Embryonic facial prominence (tissue), 1 donor: ENCODE results near the gene SCARF2.
"Not testable (repeated sequence)": the region's sequence is repeated elsewhere in the genome, so short reads cannot be mapped to it uniquely, and the experiment has no call there.

Experiments used
- DNase-seq: peaks from one replicate; pipeline ENCODE4 v3.0.0-alpha.2; 2016; ENCODE audit errors: extremely low spot score

Gene SCARF2

DNA sequence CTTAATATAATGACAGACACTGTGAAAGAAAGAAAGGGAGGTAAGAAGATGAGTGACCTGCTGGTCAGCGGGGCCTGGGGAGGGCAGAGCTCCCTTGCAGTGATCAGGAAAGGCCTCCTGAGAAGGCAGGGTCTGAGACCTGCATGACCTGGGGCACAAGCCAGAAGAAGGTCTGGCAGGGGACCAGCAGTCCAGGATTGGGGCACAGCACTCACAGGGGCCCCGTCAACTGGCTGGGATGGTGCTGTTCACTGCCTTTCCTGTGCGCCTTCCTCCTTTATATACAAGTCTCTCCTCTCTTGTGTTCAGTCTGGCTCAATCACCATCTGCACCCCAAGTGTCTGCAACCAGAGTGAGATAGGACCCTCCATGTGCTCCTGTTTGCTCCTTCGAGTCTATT lies 22.2 kb upstream of the SCARF2 start:
- DNase-seq, result no peak

DNA sequence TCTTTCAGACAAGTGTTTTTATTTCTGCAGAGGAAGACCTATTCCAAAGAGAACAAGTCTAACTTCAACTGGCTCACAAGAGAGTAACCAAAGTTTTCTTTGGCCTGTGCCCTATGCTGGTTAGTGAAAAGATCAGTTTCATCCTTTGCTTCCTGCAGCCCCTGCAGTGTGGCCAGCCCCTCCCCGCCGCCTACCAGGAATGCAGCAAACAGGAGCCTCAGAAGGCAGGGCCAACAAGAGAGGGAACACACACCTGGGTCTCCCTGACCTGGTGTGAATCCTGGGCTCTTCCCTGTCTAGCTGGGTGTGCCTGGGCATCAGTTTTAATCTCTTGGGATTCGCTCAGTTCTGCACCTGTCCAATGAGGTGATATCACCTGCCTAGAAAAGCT lies 21.5 kb upstream of the SCARF2 start:
- DNase-seq, result no peak

DNA sequence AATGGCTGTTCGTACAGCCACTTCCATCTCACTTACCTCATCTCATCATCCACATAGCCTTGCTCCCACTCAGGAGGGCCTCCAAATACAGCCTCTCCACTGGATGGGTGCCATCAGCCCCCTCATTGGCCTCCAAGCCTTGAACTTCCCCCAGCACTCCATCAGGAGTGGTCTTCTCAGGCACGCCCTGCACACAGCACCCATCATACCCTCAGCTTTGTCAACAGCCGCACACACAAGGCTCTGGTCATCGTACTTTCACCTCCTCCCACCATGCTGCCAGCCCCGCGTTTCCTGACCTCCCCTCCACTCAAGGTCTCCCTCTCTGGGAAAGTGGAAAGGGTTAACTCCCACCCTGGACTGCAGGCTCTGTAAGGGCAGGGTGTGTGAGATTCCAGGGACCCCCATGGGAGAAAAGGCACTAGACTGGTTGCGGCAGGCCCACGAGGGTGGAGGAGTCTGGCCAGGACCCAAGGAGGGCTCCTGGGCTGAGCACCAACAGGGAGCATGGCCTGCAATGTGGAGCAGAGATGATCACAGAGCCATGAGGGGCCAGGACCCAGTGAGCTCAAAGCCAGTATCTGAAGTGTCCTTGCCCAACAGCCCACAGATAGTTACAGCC lies 21.0 kb upstream of the SCARF2 start:
- DNase-seq, result no peak

DNA sequence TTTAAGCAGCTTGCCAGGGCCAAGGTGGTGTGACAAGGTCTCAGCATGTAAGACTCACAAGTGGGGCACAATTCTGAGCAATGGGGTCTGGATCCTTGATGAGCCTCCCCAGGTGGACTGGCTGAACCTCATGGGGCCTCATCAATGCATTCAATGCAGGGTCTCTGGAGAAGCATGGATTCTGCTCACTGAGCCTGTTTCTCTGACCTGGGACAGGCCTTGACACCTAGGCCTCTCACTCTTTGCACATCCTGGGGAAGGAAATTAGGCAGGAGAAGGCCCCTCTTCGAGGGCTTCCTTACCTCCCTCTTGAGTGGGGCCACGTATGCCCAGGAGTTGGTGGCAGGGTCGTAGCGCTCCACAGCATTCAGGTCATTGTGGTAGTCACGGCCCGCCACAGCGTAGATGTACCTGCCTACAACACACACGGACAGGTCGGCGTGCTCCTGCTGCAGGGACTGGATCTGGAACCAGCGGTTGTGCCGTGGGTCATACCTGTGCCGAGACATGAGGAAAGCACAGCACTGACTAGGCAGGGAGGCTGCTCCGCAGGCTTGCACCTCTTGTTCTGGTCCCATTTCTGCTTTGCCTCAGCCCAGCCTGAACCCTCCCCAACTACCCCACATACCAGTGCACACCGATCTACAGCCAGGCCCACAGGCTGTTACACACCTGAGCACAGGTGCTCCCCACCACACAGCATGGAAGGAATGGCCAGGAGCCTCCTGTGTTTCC lies 20.0 kb upstream of the SCARF2 start:
- no peak for DNase-seq

DNA sequence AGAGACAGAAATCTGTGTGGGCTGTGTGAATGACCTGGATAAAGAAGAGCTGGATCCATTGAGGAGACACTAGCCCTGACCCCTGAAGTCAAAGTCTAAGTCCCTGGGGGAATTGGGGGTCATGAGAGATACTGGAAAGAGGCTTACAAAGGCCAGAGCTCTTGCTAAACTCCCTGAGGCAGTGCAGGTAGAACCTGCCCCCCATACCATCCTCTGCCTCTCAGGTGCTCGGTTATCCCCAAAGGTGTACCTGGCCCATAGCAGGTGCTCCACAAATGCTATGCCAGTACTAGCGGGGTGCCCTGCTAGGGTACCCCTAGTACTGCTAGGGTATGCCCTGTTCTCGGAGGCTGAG lies 19.1 kb upstream of the SCARF2 start:
- DNase-seq, result no peak

DNA sequence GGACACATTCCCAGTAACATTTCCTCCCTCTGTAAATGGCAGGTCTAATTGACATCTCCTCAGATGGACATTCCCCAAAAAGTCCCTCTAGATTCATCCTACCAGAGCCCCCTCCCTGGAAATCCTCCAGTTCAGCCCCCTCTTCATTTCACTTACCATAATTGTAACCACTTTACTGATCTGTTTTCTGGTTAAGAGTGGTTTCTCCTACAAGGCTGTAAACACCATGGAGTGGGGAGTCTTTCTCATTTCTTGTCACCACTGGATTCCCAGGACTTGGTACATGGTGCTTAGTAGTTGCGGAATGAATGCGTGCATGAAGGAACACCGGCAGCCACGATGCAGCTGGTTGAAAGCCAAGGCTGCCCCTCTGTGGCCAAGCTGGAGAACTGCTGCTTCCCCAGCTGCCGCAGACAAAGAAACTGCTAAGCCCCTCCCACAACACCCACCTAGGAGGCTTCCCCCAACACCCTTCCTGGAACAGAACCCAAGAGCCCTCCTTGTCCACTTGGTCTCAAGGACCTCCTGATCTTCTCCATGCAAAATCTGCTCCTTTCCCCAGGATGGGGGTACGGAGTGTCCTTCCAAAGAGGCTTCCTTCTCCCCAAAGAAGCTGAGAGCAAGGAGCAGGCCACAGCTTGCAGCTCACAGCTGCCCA lies 18.6 kb upstream of the SCARF2 start:
- DNase-seq, result peak; percentile 66

DNA sequence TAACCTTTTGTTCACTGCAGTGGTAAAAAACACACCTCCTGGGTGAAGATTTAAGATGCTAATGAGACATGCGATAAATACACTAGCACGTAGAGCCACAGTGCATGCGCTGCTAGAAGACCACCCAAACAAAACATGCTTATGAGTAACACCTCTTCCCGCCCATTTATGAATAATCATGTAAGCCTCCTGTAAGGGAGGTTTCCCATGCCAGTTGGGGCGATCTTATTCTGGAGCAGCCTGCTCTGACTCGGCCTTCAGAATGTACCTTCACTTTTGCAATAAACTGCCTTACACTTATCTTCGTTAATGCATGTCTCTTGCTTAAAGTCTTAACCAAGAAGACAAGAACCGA lies 18.1 kb upstream of the SCARF2 start:
- no peak for DNase-seq

DNA sequence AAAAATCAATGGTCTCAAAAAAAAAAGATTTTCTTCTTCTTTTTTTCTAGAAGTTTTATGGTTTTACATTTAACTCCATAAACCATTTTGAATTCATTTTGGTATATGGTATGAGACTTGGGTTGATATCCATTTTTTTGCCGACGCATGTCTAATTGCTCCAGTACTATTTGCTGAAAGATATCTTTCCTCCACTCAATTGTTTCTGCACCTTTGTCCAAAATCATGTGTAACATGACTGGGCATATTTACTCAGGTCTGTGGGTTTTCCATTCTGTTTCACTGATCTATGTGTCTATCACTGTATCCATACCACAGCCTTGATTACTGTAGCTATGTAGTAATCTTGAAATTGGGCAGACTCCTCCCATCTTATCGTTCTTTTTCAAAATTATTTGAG lies 15.6 kb upstream of the SCARF2 start:
- DNase-seq, result no peak

DNA sequence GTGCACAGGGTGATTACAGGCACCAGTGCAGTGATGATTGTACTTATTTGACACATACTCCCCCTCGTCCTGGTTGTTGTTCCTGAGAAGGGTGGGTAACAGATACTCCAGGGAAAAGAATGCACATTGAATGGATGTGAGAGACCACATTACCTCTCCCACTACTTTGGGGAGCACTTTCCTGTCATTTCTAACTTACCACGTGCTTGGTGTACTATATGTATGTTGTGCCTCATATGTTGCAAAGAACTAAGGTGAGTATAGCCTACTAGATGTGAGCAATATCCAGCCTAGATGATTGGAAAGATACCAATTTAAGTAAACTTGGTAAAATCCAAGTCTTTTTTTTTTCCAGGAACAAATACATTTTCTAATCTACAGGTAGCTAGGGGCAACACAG lies 14.3 kb upstream of the SCARF2 start:
- no peak for DNase-seq

DNA sequence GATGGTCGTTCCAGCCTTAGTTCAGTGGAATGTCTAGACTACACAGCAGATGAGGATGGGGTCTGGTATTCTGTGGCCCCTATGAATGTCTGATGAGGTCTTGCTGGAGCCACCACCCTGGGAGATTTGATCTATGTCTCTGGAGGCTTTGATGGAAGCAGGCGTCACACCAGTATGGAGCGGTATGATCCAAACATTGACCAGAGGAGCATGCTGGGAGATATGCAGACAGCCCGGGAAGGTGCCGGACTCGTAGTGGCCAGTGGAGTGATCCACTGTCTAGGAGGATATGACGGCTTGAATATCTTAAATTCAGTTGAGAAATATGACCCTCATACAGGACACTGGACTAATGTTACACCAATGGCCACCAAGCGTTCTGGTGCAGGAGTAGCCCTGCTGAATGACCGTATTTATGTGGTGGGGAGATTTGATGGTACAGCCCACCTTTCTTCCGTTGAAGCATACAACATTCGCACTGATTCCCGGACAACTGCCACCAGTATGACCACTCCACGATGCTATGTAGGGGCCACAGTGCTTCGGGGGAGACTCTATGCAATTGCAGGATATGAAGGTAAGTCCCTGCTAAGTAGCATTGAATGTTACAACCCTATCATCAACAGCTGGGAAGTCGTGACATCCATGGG lies 13.6 kb upstream of the SCARF2 start:
- DNase-seq, result not testable (repeated sequence)

DNA sequence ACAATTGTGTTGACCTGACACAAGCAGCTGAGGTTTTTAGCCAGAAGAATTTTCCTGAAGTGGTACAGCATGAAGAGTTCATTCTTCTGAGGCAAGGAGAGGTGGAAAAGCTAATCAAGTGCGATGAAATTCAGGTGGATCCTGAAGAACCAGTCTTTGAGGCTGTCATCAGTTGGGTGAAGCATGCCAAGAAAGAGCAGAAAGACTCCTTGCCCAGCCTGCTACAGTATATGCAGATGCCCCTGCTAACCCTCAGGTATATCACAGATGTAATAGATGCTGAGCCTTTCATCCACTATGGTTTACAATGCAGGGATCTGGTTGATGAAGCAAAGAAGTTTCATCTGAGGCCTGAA lies 12.9 kb upstream of the SCARF2 start:
- no peak for DNase-seq

DNA sequence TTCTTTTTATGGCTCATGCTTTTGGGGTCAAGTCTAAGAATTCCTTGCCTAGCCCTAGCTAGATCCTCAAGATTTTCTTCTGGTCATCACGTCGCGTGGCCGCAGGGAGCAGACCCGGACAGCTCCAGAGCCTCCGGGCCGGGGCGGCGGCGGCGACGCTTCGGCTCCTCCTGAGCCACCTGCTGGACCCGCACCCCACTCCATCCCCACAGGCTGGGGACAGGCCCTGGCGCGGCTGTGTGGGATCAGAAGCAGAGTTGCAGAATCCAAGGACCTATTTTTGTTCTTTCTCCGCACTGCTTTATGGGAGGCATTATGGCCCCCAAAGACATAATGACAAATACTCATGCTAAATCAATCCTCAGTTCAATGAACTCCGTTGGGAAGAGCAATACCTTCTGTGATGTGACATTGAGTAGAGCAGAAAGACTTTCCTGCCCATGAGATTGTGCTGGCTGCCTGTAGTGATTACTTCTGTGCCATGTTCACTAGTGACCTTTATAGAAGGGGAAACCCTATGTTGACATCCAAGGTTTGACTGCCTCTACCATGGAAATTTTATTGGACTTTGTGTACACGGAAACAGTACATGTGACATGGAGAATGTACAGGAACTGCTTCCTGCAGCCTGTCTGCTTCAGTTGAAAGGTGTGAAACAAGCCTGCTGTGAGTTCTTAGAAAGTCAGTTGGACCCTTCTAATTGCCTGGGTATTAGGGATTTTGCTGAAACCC lies 12.4 kb upstream of the SCARF2 start:
- DNase-seq, result no peak

DNA sequence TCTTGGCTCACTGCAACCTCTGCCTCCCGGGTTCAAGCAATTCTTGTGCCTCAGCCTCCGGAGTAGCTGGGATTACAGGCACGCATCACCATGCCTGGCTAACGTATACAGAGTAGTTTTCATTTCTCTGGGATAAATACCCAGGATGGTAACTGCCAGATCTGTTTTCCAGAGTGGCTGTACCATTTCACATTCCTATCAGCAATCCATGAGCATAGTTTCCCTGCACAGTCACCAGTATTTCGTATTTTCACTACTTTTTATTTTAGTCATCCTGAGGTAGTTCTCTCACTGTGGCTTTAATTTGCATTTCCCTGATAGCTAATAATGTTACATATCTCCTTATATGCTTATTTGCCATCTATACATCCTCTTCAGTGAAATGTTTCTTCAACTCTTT lies 11.0 kb upstream of the SCARF2 start:
- DNase-seq, result no peak

DNA sequence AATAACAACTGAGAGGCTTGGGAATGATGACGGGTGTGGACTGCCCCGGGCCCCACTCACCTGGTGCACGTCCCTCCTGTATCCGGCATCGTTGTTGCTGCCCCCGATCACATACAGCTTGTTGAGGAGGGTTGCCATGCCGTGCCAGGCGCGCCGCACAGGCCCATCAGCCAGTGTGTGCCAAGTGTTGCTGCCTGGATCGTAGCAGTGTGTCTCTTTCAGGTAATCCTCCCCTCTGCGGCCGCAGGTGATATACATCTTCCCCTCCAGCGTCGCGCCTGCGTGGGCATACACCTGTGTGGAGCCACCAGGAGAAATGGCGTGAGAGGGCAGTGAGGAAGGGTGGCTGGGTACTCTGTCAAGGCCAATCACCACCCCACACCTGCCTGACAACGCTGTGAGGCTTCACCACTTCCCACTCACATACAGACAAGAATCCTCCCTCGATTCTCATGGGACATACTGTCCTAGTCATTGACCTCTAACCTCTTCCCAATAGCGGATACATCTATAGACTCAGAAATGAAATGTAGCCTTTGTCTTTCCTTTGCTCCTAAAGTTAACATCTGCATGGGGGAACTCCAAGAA lies 8.9 kb upstream of the SCARF2 start:
- DNase-seq, result no peak

DNA sequence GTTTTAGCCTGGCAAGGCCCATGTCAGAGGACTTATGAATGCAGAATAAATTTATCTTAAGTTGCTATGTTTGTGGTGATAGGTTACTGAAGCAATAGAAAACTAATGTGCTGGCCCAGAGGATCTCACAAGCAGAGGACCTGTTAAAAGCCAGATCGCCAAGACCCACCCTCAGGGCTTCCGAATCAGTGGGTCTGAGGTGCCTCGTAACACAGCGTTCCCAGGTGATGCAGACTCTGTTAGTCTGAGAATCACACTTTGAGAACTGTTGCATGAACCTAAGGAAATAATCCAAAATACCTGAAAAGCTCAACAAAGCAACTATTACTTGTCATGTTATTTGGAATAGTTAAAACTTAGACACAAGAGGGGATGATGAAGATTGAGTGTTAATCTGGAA lies 6.7 kb upstream of the SCARF2 start:
- no peak for DNase-seq

DNA sequence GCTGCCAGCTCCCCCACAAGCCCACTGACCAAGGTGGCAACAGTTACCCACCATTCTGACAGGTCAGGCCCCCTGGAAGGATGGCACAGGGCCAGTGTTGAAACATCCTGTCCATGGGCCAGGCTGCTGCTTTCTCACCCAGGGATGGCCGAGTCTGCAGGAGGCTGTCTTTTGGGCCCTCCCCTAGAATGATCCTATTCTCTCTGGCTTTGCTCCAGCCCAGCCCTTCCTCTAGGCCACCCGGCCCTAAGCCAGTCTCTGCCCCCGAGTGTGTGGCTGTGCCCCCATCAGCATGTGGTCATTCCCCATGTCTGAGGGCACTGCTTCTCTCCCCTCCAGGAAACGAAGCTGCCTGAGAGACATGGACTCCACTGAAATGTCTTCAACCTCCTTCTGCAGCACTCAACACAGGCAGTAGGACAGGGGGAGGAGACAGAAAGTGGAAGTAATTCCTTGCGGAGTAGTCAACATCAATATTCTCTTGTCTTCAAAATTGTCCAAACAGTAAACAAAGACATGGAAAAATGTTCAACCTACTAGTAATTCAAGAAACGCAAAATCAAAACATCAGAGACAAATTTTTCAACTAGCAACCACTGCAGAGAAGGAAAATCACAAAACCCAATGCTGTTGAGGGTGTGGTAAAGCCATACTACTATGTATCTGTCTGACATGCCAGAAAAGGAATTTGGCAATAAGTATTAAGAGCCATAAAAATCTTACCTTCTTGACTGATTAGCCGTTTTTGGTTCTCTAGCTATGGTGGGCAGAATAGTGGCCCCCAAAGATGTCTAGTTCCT lies 5.1 kb upstream of the SCARF2 start:
- no peak for DNase-seq

DNA sequence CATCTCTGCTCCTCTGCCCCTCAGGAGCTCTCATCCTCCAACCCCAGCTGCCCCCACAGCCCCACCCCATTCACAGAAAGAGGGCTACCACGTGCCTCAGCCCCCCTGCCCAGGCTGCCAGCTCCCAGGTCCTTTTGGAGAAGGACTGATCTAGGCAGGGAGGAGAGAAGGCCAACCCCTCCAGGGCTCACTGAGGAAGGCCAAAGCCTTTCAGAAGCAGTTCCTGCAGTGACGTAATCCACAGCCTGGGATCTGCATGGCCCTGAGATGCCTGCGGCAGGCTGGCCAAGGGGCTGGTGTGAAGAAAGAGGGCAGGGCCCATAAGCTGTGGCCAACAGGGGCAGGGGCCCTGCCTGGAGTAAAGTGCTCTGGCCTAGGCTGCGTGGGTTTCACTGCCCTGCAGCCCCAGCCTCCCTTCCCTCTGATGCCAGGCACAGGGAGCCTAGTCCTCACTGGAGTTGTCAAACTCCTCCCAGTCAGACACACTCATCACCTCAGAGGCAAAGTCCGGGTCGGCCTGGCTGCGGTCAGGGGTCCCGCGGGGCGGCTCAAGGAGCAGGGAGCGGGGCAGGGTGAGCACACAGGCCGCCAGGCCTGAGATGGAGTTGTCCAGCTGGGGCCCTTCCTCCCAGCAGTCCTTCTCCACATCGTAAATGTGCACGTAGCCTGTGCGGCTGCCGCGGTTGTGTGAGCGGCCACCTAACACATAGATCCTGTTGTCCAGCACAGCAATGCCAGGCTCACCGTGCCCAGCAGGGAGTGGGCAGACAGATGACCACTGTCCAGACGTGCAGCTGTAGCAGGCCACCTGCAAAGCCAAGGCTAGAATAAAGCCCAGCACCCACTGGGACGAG lies 4.2 kb upstream of the SCARF2 start:
- no peak for DNase-seq

DNA sequence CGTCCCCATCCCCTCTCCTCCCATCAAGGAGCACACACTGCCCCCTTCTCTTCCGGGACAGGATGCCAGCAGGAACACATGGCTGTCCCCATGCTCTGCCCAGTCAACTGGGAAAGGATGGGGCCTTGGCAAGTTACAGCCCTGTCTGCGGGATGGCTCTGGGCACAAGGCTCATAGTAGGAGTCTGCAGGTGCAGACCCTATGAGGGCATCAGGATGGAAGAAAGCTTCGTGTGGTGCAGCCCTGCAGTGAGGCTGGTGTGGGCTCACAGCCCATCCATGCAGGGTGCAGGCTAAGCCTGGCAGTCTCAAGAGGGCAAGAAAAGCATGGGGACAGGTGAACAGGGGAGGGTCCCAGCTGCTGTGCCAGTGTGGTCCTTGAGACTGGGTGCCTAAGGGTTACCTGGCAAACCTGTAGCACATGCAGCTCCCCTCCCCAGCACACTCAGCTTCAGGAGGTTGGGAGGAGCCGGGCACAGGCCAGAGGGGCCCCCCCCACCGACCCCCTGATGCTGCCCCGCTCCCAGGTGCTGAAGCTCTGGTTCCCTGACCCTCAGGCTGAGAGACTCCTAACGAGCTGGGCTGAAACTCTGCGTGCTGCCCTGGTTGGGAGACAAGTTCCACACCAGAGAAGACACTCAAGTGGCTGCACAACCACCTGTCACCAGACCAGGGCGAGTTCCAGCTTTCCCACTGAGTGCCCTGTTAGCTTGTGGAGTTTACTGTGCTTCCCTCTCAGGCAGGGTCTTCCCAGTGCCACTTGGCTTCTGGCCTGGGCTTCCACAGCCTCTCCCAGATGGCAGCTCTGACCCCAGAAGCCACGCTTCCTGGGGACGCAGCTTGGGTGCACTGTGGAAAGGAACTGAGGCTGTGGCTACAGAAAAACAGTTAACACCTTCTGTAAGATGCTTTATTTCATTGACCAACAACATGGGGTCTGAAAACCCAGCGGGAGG lies 3.3 kb upstream of the SCARF2 start:
- no peak for DNase-seq

DNA sequence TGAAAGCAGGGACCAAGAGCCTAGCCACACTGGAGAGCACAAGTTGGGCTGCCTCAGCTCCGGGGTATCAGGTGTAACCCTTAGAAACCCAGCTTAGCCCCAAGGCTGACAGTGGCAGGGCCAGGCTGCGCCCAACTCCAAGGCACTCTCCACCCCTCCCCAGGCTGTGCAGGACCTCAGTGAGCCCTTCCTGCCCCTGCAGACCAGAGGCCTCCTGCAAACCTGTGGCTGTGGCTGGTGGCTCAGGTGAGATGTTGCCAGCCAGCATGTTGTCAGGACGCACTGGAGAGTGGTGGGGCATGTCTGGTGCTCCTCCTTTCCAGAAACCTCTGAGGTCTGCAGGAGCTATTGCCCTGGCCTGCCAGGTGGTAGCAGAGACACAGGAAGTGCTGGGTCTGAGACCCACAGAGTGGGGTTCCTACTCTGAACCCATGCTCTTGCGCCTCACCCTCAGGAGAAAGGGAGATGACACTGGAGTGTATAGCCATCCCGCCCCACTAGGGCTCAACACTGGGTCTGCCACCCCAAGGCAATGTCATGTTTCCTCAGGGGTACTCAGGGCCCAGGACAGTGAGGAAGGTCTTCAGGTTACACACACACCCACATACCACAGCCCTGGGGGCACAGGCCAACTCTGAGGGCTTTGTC lies 2.4 kb upstream of the SCARF2 start:
- DNase-seq, result no peak
